GM19452 (cell line): ENCODE data around the gene BLMH.
"Not testable (repeated sequence)": the region's sequence is repeated elsewhere in the genome, so short reads cannot be mapped to it uniquely, and the experiment has no call there.

ENCODE experiments used
- ATAC-seq: cut with Tn5 transposase; IDR thresholded peaks from one replicate; pipeline ENCODE4 v1.9.1; 2021; ENCODE audit not compliant: unreplicated experiment

BLMH gene

DNA sequence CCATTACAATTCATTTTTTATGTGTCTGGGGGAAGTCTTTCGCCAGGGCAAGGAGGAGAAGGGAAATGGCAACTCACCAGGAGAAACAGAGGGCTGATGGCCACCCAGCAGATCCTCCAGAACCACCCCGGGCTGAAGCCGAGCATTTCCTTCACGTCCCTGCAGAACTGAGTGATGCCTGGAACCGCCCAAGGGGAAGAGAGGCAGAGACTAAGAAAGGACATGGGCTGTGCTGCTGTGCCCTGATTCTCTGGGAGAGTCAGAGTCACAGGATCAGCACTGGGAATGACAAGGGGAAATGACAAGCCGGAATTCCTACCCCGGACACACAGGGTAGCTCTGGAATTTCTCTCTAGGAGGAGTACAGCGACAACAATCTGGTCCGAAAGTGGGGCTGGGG lies 84.1 kb downstream of the BLMH start:
- no peak for ATAC-seq

DNA sequence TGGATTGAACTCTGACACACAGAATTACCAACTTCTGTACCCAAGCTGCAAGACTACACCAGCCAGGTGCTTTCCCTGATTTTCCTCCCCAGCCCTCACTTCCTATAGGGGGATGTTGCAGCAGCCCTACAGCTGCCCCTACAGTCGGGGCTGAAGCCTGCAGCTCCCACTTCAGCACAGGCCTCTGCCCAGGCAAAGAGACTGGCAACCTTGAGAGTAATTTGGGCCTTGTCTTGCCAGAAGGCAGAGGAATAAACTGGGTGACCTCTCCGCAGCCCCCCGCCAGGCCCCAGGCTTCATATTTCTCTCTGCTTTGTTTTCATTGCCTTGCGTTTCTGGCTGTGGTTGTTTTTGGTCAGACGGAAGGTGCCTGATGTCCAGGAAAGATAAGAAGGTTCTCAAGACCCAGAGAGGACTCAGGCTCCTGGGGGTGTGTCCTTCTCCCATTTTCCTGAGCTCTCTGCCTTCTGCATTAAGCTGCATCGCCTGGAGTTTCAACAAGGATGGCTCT lies 88.2 kb downstream of the BLMH start:
- no peak for ATAC-seq

DNA sequence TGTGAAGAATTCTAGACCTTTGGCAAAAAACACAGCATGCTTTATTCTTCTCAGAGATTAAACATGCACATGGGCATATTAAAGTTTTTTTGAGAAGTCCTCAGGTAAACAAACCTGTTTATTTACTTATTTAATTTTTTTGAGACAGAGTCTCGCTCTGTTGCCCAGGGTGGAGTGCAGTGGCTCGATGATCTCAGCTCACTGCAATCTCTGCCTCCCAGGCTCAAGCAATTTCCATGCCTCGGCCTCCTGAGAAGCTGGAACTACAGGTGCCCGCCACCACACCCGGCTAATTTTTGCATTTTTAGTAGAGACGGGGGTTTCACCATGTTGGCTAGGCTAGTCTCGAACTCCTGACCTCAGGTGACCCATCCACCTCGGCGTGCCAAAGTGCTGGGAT lies 91.1 kb downstream of the BLMH start:
- not testable (repeated sequence) for ATAC-seq

DNA sequence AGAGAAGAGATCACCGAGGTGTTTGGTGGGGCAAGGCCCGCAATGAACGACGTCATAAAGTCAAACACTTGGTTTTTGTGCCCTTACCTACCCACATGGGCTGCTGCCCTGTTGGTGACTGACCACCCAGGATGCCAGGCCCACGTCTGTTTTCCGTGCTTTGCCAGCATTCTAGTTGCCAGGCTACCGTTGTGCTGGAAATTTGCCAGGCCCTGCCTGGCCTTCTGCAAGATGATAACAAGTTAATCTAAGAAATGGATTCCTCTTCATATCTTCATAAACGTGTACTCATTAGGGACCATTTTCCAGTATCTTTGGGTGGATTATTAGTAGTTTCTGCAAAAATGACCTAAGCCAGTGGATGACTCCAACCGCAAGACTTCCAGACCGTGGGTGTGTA lies 91.6 kb downstream of the BLMH start:
- no peak for ATAC-seq

DNA sequence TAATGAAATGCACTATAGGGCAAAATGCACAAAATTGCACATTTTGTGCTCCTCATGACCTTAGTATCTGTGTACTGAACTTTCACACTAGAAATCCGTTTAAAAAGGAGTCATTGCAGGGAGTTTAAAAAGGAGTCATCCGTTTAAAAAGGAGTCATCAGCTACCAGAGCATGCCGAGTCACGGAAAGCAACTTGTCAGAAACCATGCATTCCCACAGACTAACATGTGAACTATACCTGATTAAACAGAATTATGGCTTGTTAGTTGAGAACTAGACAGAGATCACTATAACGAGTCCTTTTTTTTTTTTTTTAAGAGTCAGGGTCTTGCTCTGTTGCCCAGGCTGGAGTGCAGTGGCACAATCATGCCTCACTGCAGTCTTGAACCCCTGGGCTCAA lies 92.1 kb downstream of the BLMH start:
- no peak for ATAC-seq
